Astrocyte of the spinal cord (primary cell): ENCODE data around the gene ABR.

Source experiments
- DNase-seq: peaks from one replicate; pipeline ENCODE4 v3.0.0; 2011; ENCODE audit warnings: low read depth, low spot score
- H3K4me3 ChIP-seq: 2 replicates; pipeline ENCODE4 v1.5.1; 2011; ENCODE audit warnings: low read depth, mild to moderate bottlenecking, low read length, moderate library complexity
- CTCF ChIP-seq: IDR thresholded peaks from 2 replicates; pipeline ENCODE4 v1.5.1; 2012; ENCODE audit warnings: low read depth, mild to moderate bottlenecking, low read length, inconsistent platforms
- in situ Hi-C: cut with HindIII; loops from 2 replicates; pipeline ENCODE4 v1.10.0; 2017; ENCODE audit warnings: low sequenced_read_pairs

Gene ABR

GRCh38 chr17:1036171-1036844 is 143.5 kb downstream of the ABR start:
- no peak for TF ChIP-seq CTCF

GRCh38 chr17:1035546-1036170 is 144.1 kb downstream of the ABR start:
- in situ Hi-C loops: no loop called here
- H3K4me3 ChIP-seq: no peak overlapping the region
- DNase-seq: no peak
- no peak for TF ChIP-seq CTCF

More at GRCh38 chr17:1036171-1036844, 143.5 kb downstream of the ABR start:
- no peak for DNase-seq
- in situ Hi-C loops: no loop called here
- H3K4me3 ChIP-seq: no peak overlapping the region

GRCh38 chr17:1034652-1035210 is 145.1 kb downstream of the ABR start:
- TF ChIP-seq CTCF: no peak
- DNase-seq: no peak
- in situ Hi-C loops: no loop called here
- H3K4me3 ChIP-seq: no peak overlapping the region

GRCh38 chr17:1033503-1033902 is 146.3 kb downstream of the ABR start:
- TF ChIP-seq CTCF: no peak
- no peak for DNase-seq
- in situ Hi-C loops: no loop called here

GRCh38 chr17:1032391-1032790 is 147.4 kb downstream of the ABR start:
- no peak overlapping the region for H3K4me3 ChIP-seq
- TF ChIP-seq CTCF: no peak
- no peak for DNase-seq

More at GRCh38 chr17:1033503-1033902, 146.3 kb downstream of the ABR start:
- H3K4me3 ChIP-seq: no peak overlapping the region

GRCh38 chr17:1031711-1032110 is 148.1 kb downstream of the ABR start:
- DNase-seq: peak; percentile 36
- in situ Hi-C loops: no loop called here
- no peak overlapping the region for H3K4me3 ChIP-seq
- TF ChIP-seq CTCF: no peak

More at GRCh38 chr17:1032391-1032790, 147.4 kb downstream of the ABR start:
- in situ Hi-C loops: no loop called here
